ENCODE data around the gene RHCG. TPM values are rescaled to one million over a fixed set of nuclear protein-coding genes. Genes with fewer than 3 reads are reported as not detected.

Gene RHCG
- total RNA-seq (ENCODE audit: insufficient read depth, low replicate concordance) = 8.7 TPM

DNA sequence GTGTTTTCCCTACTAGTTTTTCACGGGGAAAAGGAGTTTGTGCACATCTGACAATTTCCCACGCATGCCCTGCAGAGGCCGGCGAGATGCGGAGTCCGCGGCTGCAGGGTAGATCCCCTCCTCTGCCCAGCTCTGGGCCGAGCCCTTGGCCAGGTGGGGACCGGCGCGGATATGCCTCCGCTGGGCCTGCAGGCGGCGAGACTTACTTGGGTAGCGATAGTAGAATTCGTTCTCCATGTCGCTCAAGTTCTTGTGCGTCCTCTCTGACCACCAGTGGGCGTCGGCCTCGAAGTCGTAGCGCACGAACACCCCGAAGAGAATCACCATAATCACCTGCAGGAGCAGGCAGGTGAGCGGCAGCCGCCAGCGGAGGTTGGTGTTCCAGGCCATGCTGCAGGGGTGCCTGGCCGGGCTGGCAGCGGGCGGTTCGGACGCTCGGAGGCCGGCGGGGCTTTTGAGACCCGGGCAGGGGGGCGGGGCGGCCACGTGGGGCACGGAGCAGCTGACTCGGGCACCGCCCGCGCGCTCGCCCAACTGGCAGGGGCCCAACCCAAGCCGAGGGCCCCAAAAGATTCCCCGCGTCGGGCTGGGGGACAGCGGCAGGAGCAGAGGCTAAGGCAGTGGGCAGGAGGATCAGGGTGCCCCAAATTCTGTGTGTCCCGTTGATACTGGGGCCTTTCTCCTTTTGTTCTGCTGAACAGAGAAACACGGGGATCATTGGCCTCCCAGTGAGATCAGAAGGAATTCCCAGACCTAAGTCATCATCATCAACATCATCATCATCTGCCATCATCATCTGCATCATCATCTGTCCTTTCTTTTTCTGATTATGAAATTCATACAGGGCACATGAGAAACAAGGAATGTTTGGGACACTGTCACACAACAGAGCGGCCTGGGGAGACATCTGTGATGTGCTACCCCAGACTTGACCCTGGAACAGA, at the start of gene RHCG:
RHCG (minus strand) TSS at position 429 of the 944 bp plus-strand sequence; CDS start at position 390, 39 bp downstream.
- peak; percentile 10 for DNase-seq (ENCODE audit: low spot score)

DNA sequence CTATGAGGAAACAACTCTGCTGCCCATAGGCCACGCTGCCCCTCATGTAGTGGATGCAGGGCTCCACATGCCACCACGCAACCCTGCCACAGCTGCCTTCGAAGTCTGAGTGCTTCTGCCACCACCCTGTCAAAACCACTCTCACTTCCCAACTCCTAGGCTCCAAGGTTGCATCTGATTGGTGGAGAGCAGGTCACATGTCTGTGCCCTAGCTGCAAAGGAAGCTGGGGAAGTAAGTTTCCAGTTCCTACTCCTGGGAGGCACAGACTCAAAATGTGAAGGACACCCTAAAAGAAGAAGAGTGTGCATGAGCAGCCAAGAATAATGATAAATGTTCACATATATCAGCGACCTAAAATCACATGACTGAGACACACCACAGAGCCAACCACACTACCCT, 47.0 kb upstream of the RHCG start:
- no peak for DNase-seq (ENCODE audit: low spot score)

DNA sequence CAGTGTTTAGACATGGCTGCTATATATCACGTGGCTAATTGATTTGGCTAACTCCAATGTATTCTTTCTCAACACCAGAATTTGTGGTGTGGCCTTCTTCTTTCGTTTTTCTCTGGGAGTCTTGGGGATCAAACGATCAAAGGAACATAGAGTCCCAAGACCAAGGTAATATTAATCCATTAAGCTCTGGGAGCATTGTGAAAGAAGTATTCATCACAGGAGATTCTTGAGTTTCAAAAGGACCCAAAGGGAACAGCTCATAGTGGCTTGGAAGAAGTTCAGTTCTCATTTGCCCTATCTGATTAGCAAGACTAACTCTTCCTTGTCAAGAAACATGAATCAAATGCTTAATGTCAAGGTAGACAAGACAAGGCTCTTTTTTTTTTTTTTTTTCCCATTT, 46.0 kb upstream of the RHCG start:
- DNase-seq (ENCODE audit: low spot score) = no peak

DNA sequence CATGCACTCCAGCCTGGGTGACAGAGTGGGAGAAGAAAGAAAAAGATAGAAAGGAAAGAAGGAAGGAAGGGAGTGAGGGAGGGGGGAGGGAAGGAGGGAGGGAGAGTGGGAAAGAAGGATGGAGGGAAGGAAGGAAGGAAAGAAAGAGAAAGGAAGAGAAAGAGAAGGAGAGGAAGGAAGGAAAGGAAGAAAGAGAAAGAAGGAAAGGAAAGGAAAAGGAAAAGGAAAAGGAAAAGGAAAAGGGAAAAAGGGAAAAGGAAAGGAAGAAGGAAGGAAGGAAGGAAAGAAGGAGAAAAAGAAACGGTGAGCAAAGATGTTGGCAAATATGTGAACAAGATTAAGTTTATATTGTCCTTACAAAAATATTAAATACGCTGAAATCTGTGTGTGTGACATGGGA, 42.6 kb upstream of the RHCG start:
- DNase-seq (ENCODE audit: low spot score) = no peak

DNA sequence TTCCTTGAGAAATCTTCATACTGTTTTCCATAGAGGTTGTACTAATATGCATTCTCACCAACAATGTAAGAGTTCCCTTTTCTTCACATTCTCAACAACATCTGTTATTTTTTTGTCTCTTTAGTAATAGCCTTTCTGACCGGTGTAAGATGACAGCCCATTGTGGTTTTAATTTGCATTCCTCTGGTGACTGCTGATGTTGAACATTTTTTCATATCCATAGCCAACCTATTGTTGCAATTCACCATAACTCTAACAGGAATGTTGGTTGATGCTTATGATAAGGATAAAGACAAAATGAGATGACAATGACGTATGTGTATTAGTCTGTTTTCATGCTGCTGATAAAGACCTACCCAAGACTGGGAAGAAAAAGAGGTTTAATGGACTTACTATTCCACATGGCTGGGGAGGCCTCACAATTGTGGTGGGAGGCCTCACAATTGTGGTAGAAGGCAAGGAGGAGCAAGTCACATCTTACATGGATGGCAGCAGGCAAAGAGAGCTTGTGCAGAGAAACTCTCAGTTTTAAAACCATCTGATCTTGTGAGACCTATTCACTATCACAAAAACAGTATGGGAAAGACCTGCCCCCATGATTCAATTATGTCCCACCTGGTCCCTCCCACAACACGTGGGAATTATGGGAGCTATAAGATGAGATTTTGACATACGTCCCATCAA, 37.6 kb upstream of the RHCG start:
- DNase-seq (ENCODE audit: low spot score) = no peak

DNA sequence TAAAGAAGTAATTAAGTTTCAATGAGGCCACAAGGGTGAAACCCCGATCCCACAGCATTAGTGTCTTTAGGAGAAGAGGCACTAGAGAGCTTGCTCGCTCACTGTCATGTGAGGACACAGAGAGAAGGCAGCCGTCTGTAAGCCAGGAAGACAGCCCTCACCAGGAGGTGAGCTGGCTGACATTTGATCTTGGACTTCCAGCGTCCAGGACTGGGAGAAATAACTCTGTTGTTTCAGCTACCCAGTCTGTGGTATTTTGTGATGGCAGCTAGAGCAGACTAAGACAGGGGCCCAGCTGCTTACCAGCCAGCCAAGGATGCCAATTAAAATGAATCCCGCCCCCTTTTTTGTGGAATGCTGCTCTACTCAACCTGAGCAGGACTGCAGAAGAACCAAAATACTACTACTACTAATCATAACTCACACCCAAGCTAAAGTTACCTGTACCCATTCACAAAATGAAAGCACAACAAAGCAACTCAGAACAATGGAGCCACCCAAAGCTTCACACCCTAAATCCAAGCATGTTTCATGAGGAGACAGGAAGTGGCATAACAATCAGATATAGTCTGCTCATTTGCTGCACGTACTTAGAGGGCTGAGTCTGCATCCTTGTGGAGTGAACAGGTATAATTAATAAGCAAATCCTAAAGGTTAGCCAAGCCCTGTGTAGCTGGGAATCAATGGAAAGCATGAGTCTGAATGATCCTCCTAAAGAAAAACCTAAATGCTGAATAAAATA, 35.6 kb upstream of the RHCG start:
- DNase-seq (ENCODE audit: low spot score) = no peak

DNA sequence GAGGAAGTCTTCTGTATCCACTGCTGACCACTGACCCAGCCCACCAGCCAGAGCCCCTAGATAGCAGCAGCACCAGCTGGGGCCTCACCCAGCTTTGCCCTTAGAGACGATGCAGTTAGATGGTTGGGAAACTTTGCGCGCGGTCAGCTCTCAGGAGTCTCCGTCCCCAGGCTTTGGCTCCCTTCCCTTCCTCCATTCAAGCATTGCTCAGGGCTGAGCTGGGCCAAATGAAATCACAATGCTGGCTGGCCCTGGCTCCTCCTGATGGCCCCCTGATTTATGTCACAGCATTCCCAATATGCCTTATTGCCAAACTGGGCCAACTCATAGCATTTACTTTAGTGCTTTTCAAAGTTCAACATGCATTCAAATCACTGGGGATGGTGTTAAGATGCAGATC, 34.6 kb upstream of the RHCG start:
- no peak for DNase-seq (ENCODE audit: low spot score)

DNA sequence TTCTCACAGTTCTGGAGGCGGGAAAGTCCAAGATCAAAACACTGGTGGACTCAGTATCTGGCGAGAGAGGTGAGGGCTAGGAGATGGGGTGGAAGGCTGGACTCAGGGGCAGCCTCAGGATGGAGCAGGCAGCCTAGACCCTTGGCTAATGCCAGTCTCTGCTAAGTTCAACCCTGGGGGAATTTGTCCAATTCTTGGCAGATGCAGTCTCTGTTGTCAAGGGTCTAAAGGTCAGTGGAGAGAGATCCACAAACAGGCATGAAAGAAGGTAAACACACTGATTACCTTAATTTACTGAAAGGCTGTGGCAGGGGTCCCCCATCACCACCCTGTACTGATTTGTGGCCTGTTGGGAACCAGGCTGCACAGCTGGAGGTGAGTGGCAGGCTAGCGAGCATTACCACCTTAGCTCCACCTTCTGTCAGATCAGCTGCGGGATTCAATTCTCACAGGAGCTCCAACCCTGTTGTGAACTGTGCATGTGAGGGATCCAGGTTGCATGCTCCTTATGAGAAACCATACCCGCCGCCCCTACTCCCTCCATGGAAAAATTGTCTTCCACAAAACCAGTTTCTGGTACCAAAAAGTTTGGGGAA, 32.5 kb upstream of the RHCG start:
- no peak for DNase-seq (ENCODE audit: low spot score)

DNA sequence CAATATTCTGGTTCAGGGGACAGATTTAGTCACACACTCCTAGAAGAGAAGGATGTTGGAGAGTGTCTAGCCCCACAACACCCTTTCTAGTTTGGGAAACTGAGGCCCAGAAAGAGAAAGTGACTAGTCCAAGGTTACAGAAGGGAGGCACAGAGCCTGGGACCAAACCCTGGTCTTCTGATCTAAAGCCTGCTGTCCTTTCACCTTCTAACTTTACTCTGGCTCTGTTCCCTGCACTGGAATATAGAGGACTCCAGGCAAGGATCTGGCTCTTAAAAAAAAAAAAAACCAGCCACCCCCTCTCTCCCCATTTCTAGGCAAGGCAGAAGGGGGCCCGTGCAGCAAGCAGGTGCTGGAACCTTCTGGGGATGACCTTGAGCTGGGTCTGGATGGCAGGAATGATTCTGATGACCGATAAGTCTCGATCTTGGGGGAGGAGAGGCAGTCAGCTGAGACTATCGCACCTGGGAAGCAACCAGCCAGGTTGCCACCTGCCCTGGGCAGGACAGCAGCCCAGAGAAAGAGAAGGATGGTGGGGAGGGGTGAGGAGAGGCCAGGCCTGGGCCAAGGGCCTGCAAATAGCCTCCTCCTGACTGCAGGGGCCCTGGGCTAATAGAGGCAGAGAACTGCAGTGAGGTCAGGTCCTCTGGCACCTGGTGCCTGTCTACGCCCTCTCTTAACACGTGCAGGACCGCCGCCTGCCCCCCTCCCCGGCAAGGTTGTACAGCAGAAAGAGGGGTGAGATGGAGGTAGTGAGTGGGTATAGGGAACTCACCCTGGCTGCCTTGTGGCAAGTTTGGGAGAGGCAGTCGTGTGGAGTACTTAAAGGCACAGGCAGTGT, 30.4 kb upstream of the RHCG start:
- no peak for DNase-seq (ENCODE audit: low spot score)

DNA sequence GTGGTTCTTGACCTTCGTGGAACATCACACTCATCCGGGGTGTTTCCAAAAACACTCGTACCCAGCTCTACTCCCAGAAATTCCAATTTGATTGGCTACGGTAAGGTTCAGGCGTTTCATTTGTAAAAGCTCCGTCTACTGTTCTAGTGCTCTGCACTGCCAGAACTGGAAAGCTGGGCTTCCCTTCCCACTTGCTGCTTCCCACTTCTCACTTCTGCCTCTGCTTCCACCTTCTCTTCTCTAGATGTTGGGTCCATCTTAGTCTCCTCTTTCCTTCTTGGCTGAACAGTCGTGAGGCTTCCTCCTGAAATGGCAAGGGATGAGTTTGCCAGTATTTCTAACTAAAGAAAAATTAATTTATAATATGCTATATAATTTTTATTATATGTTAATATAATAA, 29.8 kb upstream of the RHCG start:
- DNase-seq (ENCODE audit: low spot score) = no peak

DNA sequence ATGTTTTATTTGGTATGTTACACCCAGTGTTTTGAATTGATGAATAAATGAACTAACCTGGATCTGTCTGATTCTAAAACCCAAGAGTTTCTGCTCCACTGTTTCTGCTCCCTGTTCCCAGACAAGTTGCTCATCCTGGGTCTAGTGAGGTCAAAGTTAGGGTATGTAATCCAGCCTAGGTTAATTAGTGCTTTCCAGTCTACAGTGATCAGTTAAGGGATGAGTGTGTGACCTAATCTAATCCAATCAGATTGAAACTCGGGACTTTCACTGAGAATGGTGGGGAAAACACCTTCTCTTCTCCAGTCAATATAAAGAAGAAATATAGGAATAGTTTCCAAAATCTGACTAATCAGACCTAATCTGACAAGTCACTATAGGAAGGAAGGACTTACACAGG, 27.8 kb upstream of the RHCG start:
- no peak for DNase-seq (ENCODE audit: low spot score)

DNA sequence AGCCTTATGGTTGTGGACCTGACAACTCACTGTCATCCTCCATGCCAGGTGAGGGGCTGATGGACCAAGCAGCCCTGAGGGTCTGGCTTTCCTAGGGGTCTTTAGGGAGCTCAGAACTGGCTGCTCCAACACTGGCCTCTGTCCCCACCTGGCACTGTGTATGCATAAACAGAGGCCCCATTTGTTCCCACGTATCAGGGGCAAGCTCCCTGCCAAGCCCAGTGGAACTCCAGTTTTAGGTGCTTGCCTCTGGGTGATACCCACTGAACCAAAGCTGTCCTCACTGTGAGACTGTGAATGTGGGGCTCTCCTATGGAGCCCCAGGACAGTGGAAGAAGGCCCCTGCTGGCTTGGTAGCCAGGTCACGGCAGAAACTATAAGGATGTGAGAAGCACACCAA, 26.7 kb upstream of the RHCG start:
- DNase-seq (ENCODE audit: low spot score) = no peak

DNA sequence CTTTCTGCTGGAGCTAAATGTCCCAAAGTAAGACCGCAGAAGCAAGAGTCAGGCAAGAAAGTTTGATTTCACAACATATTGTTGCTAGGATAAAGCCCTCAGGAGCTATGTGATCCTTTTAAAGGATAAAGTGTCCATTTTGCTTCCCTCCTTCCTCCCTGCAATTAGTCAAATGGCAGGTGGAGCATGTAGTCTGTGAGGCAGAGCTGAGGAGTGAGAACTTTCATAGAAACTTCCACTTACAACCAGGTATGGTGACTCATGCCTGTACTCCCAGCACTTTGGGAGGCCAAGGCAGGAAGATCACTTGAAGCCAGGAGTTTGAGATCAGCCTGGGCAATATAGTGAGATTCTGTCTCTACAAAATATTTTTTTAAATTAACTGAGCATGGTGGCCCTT, 25.2 kb upstream of the RHCG start:
- no peak for DNase-seq (ENCODE audit: low spot score)

DNA sequence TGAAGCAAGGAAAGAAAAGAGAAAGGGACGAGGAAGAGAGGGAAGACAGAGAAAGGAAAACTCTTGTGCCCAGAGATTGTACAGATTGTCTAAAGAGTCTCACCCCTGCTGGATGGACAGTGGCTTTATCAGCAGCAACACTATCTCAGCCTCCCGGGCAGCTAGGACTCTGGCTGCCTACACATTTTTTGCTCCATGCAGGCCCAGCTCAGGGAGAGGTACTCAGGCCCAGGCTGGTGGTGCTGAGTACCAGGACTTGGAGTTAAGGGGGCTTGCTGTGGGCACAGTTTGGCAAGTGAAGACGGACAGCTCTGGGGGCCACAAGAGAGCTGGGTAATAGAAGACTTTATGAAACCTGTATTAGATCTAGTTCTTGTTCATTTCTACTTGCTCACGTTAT, 19.1 kb upstream of the RHCG start:
- no peak for DNase-seq (ENCODE audit: low spot score)

DNA sequence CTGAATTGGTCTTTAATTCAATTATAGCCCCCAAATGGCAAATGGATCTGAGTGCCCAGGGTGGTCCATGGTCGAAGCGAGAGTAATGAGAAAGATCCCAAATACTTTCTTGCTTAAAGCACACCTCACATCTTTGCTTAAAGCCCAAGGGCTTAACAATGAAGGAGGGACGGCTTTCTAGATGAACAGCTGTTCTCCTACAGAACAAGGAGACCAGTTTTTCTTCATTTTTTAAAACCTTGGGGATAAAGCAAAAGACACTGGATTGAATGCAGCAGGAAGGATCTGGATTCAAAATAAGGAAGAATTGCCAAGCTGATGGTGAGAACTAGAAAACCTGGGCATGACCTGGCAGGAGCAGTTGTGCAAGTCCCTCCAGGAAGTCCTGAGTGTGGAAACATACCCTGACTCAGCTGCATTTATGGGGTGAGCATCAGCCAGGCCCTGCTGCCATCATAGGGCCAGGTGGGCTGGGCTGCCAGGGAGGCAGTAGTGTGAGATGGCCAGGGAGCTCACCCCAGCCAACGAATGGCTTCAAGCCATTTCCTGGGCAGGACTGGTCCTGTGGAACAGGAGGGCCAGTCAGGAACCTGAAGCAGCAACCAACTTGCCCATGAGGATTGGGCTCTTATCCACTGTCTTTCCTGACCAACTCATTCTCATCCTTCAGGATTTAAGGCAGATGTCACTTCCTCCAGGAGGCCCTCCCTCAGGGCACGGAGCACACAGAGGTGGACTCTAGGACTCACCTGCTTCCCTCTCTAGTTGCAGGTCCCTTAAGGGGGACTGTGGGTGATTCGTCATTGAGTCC, 18.4 kb upstream of the RHCG start:
- no peak for DNase-seq (ENCODE audit: low spot score)

DNA sequence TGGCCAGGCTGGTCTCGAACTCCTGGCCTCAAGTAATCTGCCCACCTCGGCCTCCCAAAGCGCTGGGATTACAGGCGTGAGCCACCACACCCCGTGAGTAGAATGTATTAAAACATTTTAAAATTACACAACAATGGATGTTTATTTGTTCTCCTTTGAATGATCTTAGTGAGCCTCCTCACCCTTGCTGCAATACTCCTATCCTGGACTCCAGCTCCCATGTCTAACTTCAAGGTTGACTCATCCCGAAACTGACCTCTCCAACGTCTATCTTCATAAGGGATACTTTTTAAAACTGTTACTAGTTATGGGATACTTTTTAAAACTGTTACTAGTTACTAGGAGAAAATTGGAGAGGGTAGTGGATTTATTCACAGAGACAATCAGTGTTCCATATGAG, 17.8 kb upstream of the RHCG start:
- no peak for DNase-seq (ENCODE audit: low spot score)

DNA sequence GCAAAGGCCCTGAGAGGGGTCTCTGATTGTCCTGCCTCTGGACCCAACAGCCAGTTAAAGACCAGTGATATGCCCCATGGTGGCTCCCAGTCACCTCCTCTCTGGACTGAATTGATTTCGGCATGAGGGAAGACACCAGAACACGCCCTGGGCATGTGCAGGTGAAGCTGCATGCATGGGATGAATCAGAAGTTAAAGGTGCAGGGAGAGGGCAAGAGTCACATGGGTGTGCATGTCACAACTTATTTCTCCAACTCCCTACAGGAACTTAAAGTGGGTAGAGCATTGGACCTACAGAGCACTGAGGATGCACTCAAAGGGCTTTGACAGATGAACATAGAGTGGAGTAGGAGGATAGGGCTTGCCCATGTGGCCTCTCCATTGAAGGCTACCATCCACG, 16.9 kb upstream of the RHCG start:
- DNase-seq (ENCODE audit: low spot score) = no peak

DNA sequence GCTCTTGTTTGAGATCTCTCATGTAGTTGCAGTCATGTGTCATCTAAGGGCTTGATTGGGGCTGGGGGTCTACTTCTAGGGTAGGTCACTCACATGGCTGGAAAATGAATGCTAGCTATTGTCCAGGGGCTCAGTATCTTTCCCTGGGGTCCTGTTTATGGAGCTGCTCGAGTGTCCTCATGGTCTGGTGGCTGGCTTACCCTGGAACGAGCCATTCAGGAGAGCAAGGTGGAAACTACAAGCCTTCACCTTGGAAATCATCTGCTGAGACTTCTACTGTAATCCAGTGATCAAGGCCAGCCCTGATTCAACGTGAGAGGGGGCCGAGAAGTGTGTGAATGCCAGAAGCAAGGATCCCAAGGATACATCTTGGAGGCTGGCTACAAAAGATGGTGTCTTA, 16.2 kb upstream of the RHCG start:
- no peak for DNase-seq (ENCODE audit: low spot score)

DNA sequence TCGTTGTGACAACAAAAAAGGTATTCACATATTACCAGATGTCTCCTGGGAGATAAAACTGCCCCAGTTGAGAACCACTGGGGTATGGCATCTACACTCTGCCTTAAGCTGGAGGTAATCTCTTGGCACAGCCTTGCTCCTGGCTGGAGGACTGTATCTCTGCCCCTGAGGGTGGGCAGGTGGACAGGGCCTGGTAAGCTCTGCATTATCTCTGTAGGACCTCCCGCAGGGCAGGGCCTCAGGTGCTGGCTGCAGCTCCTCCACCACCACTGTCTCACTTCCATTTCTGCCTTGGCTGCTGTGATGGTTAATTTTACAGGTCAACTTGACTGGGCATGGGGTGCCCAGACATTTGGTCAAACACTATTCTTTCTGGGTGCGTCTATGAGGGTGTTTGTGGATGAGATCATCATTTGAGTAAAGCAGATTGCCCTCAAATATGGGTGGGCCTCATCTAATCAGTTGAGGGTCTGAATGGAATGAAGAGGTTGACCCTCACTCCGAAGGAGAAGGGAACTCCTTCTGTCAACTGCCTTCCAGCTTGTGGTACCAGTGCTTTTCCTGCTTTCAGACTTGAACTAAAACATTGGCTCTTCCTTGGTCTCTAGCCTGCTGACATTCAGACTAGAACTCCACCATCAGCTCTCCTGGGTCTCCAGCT, 9.8 kb upstream of the RHCG start:
- DNase-seq (ENCODE audit: low spot score) = no peak

DNA sequence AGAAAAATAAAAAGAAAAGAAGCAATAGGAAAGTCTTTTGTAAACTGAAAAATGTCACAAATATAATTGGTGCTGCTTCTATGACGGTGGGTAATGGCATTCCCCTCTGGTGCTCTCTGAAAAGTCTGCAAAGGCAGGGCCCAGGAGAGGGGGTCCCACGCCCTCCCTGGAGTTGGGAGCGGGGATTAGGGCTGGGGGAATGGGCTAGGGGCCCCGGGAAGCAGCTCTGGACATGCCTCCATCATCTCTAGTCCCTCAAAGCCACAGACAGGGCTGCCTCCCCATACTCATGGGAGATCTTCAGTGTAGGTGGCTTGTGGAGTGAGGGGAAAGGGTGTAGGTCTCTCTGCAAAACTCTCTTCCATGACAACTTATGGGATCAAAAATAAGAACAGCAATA, 7.8 kb upstream of the RHCG start:
- DNase-seq (ENCODE audit: low spot score) = no peak
